Kidney (tissue), 14 donors: ENCODE results near the gene HIP1R. TPM values are rescaled to one million over a fixed set of nuclear protein-coding genes. Genes with fewer than 3 reads are reported as not detected.
A peak's percentile ranks its signal among the peaks of the same experiment; 100 is the strongest.

Experiments
- DNase-seq, 5 donors: peaks; one replicate each; pipeline ENCODE4 v3.0.0-alpha.2; 2013 to 2020
- FAIRE-seq: peaks from 2 replicates; lab custom pipeline; 2012; peaks lifted over from hg19 to GRCh38; lab: Jason Lieb, UNC
- H3K27ac ChIP-seq, 2 donors: one replicate each; pipeline ENCODE4 v1.7.0; 2013; ENCODE audit warnings: low read depth in 2 of 2, low read length in 2 of 2, inconsistent platforms in 1 of 2
- H3K27me3 ChIP-seq: one replicate; pipeline ENCODE4 v1.7.1; 2013; ENCODE audit warnings: low read length, inconsistent platforms; ENCODE audit not compliant: control insufficient read depth, insufficient read depth
- H3K36me3 ChIP-seq, 3 donors: one replicate each; pipeline versions ENCODE4 v1.7.0 to v1.7.1; 2013; ENCODE audit warnings: low read length in 3 of 3, control low read depth in 1 of 3, inconsistent platforms in 1 of 3; ENCODE audit not compliant: insufficient read depth in 3 of 3, control insufficient read depth in 2 of 3
- H3K4me1 ChIP-seq, 3 donors: one replicate each; pipeline versions ENCODE4 v1.7.0 to v1.7.1; 2013; ENCODE audit warnings: low read length in 3 of 3, inconsistent platforms in 1 of 3, low read depth in 1 of 3; ENCODE audit not compliant: control insufficient read depth in 2 of 3, insufficient read depth in 2 of 3
- H3K4me3 ChIP-seq, 3 donors: one replicate each; pipeline versions ENCODE4 v1.7.0 to v1.8.1; 2013; ENCODE audit warnings: low read length in 3 of 3, control low read depth in 1 of 3, inconsistent platforms in 1 of 3
- H3K9ac ChIP-seq, 3 donors: one replicate each; pipeline versions ENCODE4 v1.7.0 to v1.7.1; 2013; ENCODE audit warnings: low read length in 3 of 3, control low read depth in 1 of 3, inconsistent platforms in 1 of 3
- H3K9me3 ChIP-seq, 3 donors: one replicate each; pipeline versions ENCODE4 v1.7.0 to v1.7.1; 2013; ENCODE audit warnings: low read length in 3 of 3, control low read depth in 1 of 3, inconsistent platforms in 1 of 3; ENCODE audit not compliant: control insufficient read depth in 2 of 3, insufficient read depth in 1 of 3
- intact Hi-C: fragments of 100-400 bp; cut with DNase I; formaldehyde crosslinking; loops from one replicate; pipeline ENCODE4 v1.11.1; 2022
- polyA plus RNA-seq: library from polyadenylated mRNA; stranded (reverse); fragments of 350-450 nt; fragmentation: Illumina TruSeq; extraction: RNeasy Lipid Tissue Mini Kit (QIAGEN cat#74804); gene quantifications from one replicate; pipeline ENCODE4 v1.2.3, GENCODE V29; 2014; ENCODE audit warnings: low read depth, low replicate concordance; ENCODE audit not compliant: insufficient read depth
- total RNA-seq: library from RNA; stranded (reverse); fragmentation: NEBNext Ultra II Directional; extraction: Animal tissue kit (Norgen Biotek cat#: 25700); gene quantifications from one replicate; pipeline ENCODE4 v1.2.1, GENCODE V29; 2021
- TF ChIP-seq, protein P1 (sequence below): IDR thresholded peaks from 3 replicates; pipeline ENCODE4 v1.5.1; 2012; ENCODE audit warnings: mild to moderate bottlenecking, moderate library complexity, borderline replicate concordance; ENCODE audit not compliant: insufficient read depth; ENCODE audit errors: extremely low read depth
- donor health status: control.
- donor health status: control.
- donor health status: control.
- donor health status: control.
- donor health status: control.
- donor health status: DM: yes; HTN: yes; CAD: no.
- donor health status: Normal renal cell carcinoma (clear cell type).

Gene HIP1R
- total and polyA plus RNA-seq, 2 donors from 2014 or later = 39.4 to 87.8 TPM

DNA sequence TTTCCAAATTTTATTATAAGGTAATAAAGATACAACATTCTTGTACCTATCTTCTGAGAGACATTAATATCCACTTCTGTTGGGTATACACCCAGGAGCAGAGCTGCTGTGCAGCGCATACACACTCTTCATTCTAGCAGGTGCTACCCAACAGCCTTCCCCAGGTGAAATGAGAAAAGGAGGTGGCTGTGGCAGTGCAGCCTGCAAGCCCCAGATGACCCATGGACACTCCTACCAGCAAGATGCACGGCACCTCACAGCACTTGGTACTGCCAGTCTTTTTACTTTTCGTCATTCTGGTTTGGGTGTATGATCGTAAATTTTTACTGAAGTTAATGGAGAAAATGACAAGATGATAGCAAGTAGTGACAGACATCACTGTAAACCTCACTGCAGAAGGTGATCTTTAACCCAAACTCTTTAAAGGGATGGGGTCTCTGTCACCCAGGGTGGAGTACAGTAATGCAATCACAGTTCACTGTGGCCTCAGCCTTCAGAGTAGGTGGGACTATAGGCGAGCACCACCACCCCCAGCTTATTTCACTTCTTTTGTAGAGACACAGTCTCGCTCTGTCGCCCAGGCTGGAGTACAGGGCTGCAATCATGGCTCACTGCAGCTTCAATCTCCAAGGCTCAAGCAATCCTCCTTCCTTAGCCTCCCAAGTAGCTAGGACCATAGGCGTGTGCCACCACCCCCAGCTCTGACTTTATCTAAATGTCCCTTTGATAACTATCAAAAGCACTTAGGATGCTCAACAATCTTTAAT, 34.1 kb downstream of the HIP1R start:
- Histone ChIP-seq H3K27ac (no peak overlapping the region), H3K36me3 (peaks cover 0 to 20% (median 11%) of the 10 kb centered on the region in 3 donors), H3K9me3 (no peaks in the 10 kb centered on the region), H3K4me3 (no peak overlapping the region), H3K4me1 (peaks cover 0 to 79% (median 52%) of the 10 kb centered on the region in 3 donors), H3K9ac (no peak overlapping the region), H3K27me3 (no peaks in the 10 kb centered on the region)
- intact Hi-C loops = no loop called here
- TF ChIP-seq, protein P1, sequence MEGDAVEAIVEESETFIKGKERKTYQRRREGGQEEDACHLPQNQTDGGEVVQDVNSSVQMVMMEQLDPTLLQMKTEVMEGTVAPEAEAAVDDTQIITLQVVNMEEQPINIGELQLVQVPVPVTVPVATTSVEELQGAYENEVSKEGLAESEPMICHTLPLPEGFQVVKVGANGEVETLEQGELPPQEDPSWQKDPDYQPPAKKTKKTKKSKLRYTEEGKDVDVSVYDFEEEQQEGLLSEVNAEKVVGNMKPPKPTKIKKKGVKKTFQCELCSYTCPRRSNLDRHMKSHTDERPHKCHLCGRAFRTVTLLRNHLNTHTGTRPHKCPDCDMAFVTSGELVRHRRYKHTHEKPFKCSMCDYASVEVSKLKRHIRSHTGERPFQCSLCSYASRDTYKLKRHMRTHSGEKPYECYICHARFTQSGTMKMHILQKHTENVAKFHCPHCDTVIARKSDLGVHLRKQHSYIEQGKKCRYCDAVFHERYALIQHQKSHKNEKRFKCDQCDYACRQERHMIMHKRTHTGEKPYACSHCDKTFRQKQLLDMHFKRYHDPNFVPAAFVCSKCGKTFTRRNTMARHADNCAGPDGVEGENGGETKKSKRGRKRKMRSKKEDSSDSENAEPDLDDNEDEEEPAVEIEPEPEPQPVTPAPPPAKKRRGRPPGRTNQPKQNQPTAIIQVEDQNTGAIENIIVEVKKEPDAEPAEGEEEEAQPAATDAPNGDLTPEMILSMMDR = no peak
- no peak for DNase-seq
- no peak for FAIRE-seq

DNA sequence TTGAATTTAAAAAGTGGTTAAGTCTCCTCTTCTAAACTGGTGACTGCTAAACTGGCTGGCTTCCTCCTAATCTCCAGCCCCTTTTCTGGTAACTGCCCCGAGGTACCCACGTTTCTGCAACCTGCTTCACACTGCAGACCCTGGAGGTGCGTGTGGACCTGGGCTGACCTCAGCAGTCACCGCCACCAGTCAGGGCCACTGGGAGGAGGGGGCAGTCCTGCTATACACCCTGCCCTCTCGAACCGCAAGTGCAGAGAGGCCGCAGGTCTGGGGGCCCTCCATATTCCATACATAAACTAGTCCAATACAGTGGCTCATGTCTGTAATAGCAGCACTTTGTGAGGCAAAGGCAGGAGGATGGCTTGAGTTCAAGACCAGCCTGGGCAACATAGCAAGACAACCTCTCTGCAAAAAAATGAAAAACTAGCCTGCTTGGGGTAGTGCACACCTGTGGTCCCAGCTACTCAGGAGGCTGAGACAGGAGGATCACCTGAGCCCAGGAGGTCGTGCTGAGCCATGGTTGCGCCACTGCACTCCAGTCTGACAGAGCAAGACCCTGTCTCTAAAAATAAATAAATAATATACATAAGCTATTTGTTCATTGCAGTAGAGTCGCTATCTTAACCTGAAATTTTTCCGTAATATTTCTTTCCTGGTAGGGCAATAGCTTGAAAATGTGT, 35.0 kb downstream of the HIP1R start:
- no peak overlapping the region for H3K27ac ChIP-seq
- peaks cover 0 to 14% (median 11%) of the 10 kb centered on the region in 3 donors for H3K36me3 ChIP-seq
- H3K9me3 ChIP-seq = no peaks in the 10 kb centered on the region
- H3K4me1 ChIP-seq = peaks cover 0 to 78% (median 50%) of the 10 kb centered on the region in 3 donors
- no peak overlapping the region for H3K4me3 ChIP-seq
- peak in 2 of 5 donors; percentile 28 to 59 for DNase-seq
- TF ChIP-seq, protein P1 = no peak
- FAIRE-seq = no peak
- intact Hi-C loops = no loop called here
- no peaks in the 10 kb centered on the region for H3K27me3 ChIP-seq
- no peak overlapping the region for H3K9ac ChIP-seq

GRCh38 chr12:122870867-122871664, 35.8 kb downstream of the HIP1R start:
- Histone ChIP-seq H3K9me3 (no peaks in the 10 kb centered on the region), H3K36me3 (peaks cover 0 to 14% (median 11%) of the 10 kb centered on the region in 3 donors), H3K27me3 (no peaks in the 10 kb centered on the region), H3K4me1 (peaks cover 0 to 75% (median 57%) of the 10 kb centered on the region in 3 donors), H3K4me3 (peak overlapping the region in 1 of 3 donors; percentile 52), H3K27ac (peak overlapping the region; percentile 78 to 81), H3K9ac (peak overlapping the region in 1 of 3 donors; percentile 49)
- DNase-seq = peak in 4 of 5 donors; percentile 43 to 71 (median 51)
- TF ChIP-seq, protein P1 = no peak
- no peak for FAIRE-seq
- intact Hi-C loops = no loop called here
